GM21447 (cell line): ENCODE data around the gene GCNA.
"Not testable (repeated sequence)": the region's sequence is repeated elsewhere in the genome, so short reads cannot be mapped to it uniquely, and the experiment has no call there.

Experiments
- ATAC-seq: cut with Tn5 transposase; IDR thresholded peaks from one replicate; pipeline ENCODE4 v1.9.1; 2021; ENCODE audit not compliant: unreplicated experiment

Gene GCNA

DNA sequence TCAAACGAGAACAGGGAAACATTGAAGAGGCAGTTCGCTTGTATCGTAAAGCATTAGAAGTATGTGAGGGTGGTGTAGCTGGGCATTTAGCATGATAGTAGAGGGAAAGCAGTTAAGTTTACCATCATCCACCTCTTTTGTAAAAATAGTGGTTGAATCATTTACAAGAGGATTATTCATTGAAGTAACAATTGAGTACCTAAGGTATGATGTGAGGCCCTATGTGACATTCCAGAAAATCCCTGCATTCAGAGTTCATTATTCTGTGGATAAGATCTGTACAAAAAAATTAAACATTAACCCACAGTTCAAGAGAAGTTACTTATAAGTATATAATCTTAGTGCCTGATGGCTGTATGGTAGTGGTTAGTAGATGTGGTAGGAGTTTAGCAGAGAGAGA lies 22.2 kb upstream of the GCNA start:
- no peak for ATAC-seq

DNA sequence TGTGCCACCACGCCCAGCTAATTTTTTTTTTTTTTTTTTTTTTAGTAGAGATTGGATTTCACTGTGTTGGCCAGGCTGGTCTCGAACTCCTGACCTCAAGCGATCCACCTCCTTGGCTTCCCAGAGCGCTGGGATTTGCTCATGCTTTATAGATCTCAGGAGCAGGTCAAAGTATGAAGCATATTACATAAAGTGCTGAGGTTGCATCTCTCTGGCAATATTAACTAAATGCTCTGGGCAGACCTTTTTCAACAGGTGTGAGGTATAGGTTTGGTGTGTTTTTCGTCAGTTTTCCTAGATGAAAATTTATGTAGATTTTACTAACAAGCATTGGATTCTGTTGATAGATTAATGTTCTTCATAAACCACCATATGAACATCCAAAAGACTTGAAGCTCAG lies 19.3 kb upstream of the GCNA start:
- no peak for ATAC-seq

DNA sequence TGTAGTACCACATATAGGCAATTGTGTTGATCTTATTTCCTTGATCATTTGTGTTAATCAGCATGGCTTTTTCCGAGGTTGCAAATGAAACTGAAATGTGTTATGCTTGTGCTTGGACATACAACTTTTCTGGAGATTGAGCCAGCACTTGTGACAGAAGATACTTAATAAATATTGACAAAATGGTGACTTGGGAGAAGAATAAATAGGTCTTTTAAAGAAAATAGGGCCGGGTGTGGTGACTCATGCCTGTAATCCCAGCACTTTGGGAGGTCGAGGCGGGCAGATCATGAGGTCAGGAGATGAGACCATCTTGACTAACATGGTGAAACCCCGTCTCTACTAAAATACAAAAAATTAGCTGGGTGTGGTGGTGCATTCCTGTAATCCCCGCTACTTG lies 18.5 kb upstream of the GCNA start:
- ATAC-seq = not testable (repeated sequence)

DNA sequence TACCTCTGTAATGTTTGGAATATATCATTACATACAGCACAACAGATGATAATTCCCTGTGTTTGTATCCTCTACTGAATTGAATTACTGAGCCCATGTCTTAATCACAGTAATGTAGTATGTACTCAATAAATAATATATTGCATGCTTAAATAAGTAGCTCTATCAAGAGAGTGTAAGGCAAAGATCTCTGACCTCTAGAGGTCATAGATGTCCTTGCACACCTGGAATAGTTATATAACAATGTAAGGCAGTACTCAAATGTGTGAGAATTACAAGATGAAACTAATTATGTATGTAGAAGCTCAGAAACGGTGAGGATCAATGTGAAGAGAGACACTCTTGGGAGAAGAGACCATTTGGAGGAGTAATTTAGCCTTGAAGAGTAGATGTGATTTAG lies 14.3 kb upstream of the GCNA start:
- no peak for ATAC-seq

DNA sequence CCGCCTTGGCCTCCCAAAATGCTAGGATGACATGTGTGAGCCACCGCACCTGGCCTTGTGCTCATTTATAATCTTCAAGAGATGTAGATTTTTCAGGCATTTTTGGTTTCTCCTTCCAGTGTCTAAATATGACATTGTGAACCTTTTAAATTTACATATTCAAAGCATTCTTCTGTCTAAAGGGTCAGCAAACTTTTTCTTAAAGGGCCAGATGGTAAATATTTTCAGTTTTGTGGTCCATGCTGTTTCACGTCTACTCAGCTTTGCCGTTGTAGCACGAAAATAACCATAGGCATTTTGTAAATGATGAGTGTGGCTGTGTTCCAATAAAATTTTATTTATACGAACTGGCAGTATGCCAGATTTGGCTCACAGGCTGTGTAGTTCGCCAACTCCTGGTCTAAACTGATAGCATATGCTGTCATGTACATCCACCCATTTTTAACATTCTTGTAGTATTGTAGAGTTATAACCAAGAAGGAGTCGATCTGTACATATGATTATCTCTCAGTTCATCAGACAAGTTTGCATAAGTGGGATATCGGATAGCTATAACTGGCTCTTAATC lies 12.7 kb upstream of the GCNA start:
- no peak for ATAC-seq

DNA sequence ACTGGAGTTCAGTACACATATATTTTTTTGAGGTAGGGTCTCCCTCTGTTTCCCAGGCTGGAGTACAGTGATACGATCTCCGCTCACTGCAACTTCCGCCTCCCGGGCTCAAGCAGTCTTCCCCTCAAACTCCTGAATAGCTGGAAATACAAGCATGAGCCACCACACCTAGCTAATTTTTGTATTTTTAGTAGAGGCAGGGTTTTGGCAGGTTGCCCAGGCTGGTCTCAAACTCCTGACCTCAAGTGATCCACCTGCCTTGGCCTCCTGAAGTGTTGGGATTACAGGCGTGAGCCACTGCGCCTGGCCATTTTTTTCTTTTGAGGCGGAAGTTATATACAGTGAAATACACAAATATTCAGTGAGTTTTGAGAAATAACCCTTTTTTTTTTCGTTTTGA lies 6.8 kb upstream of the GCNA start:
- not testable (repeated sequence) for ATAC-seq

DNA sequence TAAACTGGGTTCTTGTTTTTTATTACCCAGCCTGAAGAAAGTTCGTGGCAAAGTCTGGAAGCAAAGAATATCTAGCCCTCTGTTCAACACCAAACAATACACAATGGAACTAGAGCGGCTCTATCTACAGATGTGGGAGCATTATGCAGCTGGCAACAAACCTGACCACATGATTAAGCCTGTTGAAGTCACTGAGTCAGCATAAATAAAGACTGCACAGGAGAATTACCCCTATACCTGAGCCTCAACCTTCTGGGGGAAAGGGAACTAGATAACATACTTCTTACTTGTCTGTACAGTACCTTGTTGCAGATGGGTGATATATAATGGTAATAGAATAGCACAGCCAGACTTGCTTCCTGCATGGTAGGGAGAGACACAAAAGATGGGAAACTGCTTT lies 4.6 kb upstream of the GCNA start:
- ATAC-seq = no peak

DNA sequence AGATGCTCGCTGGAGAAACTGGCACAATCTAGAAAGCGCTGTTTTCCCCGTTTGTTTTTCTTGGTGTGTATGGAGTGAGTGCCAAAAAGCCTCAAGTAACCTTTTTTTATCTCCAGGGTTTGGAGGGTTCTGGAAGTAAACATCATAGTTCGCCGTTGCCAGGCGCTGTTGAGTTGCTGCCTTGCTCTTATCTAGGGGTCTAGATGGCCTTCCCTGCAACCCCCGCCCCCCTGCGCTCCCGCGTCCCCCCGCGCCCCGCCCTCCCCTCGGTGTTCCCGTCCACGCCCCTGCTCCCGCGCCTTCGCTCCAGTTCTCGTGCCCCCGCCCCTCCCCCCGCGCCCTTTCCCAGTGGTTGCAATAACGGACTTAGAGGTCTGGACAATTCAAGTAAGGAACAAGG lies 555 bp upstream of the GCNA start:
- ATAC-seq = no peak

DNA sequence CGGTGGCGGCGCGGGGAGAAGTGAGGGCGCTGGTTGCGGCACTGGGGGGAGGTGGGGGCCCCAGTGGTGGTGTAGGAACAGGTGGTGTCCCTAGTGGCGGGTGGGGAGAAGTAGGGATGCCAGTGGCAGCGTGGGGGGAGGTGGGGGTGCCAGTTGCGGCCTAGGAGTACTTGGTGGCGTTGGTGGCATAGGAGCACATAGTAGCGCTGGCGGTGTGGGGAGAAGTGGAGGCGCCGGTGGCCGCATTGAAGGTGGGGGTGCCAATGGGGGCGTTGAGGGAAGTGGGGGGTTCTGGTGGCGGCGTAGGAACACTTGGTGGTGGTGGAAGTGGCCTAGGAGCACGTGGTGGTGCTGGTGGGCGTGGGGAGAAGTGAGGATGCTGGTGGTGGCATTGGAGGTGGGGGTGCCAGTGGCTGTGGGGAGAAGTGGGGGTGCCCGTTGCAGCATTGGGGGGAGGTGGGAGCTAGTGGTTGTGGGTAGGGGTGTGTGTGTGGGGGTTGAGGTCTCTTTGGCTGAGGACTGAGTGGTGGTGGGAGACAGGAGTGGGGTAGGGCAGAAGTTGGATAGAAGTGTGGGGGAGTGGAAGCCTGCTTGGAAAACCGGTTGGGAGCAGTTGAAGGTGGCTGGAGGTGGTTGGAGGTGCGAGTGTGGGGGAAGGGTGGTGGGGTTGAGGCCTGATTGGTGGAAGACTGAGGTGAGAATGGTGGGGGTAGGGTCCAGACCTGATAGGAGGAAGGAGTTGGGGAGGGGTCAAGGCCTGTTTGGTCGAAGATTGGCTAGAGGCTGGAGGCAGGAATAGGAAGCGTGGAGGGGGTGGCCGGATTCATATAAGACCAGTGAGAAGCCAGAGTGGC lies 1.1 kb downstream of the GCNA start:
- ATAC-seq = no peak

DNA sequence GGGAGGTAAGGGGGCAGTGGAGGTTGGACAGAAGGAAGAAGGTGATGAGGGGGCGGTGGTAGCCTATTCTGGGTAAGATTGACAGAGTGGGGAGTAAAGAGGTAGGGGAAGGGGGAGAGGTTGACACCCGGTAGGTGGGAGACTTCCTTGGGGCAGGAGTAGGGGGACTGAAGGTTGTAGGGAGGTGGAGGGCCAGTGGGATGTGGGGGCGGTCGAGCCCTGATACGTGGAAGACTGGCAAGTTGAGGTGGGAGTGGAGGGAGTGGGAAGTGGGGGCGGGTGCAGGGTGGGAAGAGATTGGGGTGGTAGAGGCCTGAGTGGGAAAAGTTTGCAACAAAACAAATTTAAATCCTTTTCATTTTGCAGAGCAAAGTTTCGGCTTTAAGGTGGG lies 1.7 kb downstream of the GCNA start:
- ATAC-seq = no peak

DNA sequence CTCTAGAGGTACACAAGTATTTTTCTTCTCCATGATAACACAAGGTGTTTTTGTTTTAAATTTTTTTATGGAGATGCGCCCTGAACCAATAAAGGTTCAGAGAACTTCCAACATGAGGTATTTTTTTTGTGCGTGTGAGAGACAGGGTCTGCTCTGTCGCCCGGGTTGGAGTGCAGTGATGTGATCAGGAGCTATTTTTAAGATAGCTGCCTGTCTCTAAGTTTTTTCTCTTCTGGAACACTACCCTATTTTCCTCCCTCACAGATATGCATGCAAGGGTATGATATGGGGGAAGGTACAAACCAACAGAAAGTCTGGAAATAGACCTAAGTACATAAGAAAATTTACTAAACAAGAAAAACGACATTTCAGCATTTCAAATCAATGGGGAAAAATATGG lies 3.0 kb downstream of the GCNA start:
- no peak for ATAC-seq

DNA sequence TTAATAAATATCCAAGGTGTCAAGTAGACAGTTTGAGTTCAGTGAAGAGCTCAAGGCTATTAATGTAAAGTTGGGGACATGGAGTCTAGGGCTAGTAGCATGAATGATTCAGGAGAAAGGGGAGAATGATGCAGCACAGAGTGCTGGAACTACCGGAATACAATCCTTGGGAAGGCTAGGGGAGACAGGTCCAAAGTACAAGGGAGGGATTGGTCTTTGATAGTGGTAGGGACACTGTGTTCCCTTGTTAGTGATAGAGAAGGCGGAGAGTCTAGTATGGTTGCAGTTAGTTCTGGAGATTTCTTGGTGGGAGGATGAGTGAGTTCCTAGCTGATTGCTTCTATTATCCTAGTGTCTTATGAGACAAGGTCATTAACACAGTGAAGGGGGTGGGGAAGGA lies 8.7 kb downstream of the GCNA start:
- ATAC-seq = no peak

DNA sequence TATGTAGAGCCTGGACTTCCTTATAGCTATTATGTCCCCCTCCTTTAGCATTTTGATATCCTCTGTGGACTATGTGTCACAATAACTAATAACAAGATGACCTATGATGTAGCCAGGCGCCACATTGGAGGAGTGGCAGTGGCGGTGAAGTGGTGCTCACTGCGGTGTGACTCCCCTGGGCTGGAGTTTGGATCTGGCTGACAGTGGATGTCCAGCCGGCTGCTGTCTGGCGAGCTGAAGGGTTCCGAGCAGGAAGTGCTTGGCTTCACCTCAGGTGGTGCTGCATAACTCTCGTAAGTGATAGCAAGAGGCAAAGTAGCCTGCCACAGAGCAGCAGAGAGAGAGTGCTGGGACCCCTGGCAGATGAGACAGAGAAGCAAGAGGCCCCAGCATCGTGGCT lies 15.0 kb downstream of the GCNA start:
- not testable (repeated sequence) for ATAC-seq

DNA sequence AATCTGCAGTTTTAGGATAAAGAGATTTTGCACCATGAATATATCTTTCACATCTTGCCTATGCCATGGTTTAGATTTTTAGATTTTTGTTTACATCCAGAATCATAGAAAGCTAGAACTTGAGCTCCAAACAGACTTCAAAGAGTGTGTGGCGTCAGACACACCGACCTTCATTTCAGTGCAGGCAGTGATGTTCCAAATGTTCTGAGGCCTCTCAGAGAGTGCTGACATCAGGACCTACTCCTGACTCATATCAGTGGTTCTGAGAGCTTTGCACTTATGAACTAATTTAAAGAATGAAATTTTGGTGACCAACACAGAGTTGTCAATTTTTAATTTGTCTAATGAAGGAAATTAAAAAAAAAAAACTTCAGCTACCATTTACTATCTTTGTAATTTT lies 21.7 kb downstream of the GCNA start:
- no peak for ATAC-seq

DNA sequence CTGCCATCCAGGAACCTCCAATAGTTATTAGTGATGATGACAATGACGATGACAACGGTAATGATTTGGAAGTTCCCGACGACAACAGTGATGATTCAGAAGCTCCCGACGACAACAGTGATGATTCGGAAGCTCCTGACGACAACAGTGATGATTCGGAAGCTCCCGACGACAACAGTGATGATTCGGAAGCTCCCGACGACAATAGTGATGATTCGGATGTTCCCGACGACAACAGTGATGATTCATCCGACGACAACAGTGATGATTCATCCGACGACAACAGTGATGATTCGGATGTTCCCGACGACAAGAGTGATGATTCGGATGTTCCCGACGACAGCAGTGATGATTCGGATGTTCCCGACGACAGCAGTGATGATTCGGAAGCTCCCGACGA lies 25.4 kb downstream of the GCNA start:
- no peak for ATAC-seq

DNA sequence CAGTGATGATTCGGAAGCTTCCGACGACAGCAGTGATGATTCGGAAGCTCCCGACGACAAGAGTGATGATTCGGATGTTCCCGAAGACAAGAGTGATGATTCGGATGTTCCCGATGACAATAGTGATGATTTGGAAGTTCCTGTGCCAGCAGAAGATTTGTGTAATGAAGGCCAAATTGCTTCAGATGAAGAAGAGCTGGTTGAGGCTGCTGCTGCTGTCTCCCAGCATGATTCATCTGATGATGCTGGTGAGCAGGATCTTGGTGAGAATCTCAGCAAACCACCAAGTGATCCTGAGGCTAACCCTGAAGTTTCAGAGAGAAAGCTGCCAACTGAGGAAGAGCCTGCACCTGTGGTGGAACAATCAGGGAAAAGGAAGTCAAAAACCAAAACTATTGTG lies 25.9 kb downstream of the GCNA start:
- no peak for ATAC-seq

DNA sequence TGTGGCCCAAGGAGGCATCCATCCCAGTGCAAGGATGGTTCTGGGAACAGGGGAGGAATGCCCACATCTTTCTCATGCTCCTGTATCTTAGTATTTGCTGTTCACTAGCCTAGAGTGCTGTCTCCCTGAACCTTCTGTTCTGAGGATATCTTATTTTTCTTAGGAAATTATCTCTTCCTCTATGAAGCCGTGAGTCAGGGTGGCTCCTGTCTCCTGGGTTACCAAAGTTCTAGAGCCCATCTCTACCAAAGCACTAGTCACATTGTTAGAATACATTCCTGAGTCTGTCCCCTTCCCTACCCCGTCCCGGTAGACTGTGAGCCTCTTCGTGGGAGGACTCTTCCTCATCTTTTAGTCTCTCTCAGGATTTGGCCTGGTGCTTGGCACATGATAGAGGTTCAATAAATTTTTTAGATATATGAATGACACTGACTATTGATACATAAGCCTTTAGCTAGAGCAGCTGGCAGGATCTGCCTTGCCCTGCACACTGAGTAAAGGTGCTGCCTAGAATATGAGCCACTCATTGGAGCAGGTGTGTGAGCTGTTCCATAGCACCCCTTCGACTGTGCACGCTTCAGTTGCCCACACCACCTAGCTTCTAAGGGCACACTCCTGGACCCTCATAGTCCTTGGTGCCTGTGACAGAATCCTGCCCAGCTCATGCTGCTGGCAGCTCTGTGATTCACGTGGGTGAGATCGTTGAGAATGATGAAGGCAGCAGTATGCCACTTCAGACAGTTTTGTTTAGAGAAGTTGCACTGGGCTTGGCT lies 26.7 kb downstream of the GCNA start:
- no peak for ATAC-seq

DNA sequence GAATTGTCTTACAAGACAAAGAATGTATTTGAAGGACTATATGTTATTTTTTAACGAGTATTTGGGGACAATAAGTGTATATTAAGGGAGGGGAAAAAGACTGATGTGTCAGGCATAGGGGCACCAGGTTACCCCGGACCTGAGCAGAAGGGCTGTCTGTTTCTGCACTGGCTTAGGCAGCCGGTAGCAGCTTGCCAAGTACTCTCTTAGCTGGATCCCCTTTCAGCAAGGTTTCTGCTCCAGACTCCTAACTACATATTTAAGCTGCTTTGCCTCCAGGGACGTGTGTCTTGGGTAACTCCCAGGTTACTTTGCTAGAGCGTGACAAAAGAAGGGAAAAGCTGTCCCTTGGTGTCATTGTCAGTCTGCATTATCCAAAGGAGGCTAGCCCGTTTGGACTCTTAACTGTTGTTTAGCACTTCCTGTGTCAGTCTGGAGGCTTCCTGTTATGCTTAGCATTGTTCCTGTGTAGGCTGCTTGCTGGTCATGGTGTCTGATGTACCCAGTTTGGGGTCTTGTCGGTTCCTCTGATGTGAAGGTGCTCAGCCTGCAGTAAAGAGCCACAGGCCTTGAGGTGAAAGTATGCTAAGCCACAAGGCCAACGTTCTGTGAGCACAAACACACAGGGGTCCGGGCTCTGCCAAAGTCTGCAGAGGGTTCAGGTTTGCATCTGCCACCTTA lies 28.4 kb downstream of the GCNA start:
- ATAC-seq = no peak

DNA sequence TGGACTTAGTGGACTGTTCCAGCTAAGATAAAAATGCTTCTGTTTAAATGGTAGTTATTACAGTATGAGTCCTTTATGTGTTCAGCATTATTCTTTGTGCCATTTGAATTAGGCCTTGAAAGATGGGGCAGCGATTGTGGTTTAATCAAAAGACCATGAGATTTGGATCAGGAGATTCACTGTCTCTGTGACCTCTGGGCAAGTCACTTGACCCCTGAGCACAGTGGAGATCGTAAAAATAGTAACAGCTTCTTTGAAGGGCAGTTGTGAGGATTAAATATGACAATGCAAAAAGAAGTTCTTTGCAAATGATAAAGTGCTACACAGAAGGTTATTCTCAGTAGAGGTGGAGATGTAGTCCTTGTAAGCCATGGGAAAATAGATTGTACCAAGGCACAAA lies 29.3 kb downstream of the GCNA start:
- ATAC-seq = no peak

DNA sequence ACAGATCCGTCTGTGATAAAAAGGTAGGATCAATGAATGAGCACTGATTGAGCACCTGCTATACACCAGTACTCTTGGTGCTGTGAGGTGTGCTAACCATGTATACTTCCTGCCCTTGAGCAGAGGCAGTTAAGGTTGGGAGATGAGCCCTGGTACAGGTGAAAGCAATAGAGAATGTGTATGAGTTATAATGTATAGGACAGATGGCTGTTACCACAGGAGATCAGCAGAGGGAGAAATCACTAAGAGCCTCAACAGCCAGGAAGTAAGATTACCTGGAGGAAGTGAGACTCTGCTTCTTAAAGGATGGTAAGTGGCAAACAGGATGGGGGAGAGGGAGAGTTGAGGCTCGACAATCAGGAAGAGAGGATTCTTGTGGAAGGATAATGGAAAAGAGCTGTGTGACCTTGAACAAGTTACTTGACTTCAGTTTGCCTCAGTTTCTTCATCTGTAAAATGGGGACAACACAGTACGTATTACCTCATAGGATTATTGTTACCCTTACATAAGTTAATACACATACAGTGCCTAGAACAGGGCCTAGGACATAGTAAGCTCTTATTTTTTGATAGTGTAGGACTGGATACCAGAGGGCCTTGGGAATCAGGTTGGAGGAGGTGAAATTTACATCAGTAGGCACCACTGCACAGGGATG lies 31.0 kb downstream of the GCNA start:
- ATAC-seq = peak; percentile 63

DNA sequence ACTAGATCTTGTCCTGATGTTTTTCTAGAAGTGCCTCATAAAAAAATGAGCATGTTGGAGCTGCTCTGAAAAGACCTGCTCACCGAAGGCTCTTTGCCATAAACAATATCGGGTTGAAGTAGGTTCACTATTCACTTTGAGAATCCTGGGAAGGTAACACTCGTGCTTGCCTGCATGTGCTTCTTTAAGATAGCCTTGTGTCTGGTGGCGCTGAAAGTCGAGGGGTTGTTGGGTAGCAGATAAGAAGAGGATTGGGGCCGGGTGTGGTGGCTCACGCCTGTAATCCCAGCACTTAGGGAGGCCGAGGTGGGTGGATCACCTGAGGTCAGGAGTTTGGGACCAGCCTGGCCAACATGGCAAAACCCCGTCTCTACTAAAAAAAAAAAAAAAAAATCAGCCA lies 33.5 kb downstream of the GCNA start:
- not testable (repeated sequence) for ATAC-seq
